ENCODE data around the gene PRDM15. TPM values are rescaled to one million over a fixed set of nuclear protein-coding genes. Genes with fewer than 3 reads are reported as not detected.

The PRDM15 gene
- total RNA-seq, 1 donor from 2014 or later, result 12.0 TPM

DNA sequence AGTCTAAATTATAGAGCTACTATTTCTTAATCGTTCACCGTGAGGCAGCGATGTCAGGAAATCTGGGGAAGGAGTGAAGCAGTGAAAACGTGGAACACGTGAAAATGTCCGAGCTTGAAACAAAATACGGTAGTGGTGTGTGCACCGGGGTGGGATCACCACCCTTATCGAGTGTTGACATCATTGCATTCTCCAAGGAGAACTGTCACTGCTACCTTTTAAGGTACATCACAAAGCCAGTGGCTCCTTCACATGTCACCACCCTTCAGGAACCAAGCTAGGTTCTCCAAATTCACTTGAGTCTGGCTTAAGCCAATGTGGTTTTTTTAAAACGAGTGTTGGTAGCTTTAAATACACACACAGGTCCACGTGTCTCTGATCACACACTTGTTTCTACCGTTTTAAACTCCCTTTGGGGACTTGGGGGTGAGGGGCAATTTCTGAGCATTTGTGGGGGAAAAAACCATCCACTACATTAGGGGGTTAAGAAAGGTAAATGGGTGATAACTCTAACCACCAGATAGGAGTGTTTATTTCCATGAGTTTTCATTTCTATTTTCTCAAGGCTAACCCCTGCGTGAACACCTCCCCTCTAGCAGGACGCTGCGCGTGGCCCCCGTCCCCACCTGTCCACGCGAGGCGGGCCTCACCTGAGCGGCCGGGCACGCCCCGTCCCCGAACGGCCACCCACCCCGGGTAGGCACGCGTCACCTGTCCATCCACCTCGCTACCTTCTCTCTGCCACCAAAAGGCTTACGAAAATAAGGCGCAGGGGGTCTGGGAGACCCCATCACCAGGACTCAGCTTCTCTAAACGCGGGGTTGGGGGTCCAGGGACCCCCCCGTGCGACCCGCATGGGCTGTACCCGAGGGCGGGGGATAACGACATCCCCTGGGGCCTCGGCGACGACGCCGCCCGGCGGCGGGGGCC, 978 bp downstream of the PRDM15 start:
- TF ChIP-seq, protein P1, sequence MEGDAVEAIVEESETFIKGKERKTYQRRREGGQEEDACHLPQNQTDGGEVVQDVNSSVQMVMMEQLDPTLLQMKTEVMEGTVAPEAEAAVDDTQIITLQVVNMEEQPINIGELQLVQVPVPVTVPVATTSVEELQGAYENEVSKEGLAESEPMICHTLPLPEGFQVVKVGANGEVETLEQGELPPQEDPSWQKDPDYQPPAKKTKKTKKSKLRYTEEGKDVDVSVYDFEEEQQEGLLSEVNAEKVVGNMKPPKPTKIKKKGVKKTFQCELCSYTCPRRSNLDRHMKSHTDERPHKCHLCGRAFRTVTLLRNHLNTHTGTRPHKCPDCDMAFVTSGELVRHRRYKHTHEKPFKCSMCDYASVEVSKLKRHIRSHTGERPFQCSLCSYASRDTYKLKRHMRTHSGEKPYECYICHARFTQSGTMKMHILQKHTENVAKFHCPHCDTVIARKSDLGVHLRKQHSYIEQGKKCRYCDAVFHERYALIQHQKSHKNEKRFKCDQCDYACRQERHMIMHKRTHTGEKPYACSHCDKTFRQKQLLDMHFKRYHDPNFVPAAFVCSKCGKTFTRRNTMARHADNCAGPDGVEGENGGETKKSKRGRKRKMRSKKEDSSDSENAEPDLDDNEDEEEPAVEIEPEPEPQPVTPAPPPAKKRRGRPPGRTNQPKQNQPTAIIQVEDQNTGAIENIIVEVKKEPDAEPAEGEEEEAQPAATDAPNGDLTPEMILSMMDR (conservative IDR thresholded peaks at IDR 0.05), result no peak
- H3K9me3 Mint-ChIP-seq, result no peaks in the 10 kb centered on the region
- DNase-seq (ENCODE audit: low read depth, low spot score), result no peak
- peak overlapping the region; percentile 89 for H3K4me3 Mint-ChIP-seq
- H3K4me1 Mint-ChIP-seq, result peaks cover 22% of the 10 kb centered on the region
- H3K36me3 Mint-ChIP-seq (ENCODE audit: low read depth), result no peaks in the 10 kb centered on the region
- H3K27ac Mint-ChIP-seq (ENCODE audit: unreplicated experiment), result no peak overlapping the region
- H3K27me3 Mint-ChIP-seq (ENCODE audit: low read depth), result no peaks in the 10 kb centered on the region

DNA sequence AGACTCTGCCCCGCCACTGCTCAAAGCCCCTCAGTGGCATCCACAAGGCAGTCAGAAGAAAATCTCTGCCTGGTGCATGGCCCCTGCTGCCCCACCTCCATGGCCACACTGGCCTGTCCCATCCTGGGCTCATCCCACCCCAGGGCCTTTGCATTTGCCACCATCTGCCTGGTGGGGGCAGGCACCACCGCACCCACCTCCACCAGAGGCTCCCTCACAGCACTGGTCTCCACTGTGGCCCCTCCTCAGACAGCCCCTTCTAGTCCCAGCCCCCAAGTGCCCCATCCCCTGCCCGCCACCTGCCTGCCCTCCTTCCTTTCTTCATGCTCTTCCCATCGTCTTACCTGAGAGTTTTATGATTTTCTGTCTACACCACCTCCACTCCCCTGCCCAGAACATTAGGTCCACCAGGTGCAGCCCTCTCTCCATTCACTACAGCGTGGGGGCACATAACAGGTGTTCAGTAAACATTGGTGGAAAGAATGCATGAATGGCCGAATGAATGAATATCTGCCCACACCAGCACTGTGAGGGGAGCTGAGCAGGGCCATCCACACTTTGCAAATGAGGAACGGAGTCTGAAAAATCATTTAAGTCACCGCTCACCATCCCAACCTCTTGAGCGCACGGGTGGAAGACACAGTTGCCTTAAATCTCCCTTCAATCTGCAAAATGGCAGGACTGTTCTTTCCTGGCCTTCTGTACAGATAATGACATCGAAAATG, 2.1 kb downstream of the PRDM15 start:
- H3K4me1 Mint-ChIP-seq, result peaks cover 33% of the 10 kb centered on the region
- DNase-seq (ENCODE audit: low read depth, low spot score), result no peak
- TF ChIP-seq, protein P1 (conservative IDR thresholded peaks at IDR 0.05), result no peak
- no peaks in the 10 kb centered on the region for H3K36me3 Mint-ChIP-seq (ENCODE audit: low read depth)
- no peak overlapping the region for H3K27ac Mint-ChIP-seq (ENCODE audit: unreplicated experiment)
- H3K9me3 Mint-ChIP-seq, result no peaks in the 10 kb centered on the region
- no peaks in the 10 kb centered on the region for H3K27me3 Mint-ChIP-seq (ENCODE audit: low read depth)
- peak overlapping the region; percentile 89 for H3K4me3 Mint-ChIP-seq

DNA sequence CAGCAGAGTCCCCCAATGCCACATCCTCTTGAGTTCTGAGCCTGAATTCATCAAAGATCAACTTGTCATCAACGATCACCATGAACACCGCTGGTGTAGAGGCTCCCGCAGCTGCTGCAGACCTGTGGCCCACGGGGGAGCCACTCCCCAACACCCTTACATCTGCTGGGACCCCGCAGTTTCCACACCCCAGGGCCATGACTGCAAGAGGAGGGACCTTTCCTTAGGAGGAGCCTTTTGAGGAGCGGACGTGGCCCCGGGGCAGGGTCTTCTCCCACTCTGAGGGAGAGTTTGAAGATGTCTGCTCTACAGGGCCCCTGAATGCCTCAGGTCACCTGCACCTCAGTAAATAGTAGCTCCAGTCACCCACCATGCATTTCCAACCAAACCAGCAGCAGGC, 2.7 kb downstream of the PRDM15 start:
- DNase-seq (ENCODE audit: low read depth, low spot score), result no peak
- Mint-ChIP-seq H3K4me3 (peak overlapping the region; percentile 47), H3K36me3 (ENCODE audit: low read depth) (no peaks in the 10 kb centered on the region), H3K4me1 (peaks cover 39% of the 10 kb centered on the region), H3K27me3 (ENCODE audit: low read depth) (no peaks in the 10 kb centered on the region), H3K27ac (ENCODE audit: unreplicated experiment) (no peak overlapping the region), H3K9me3 (no peaks in the 10 kb centered on the region)
- TF ChIP-seq, protein P1 (conservative IDR thresholded peaks at IDR 0.05), result no peak

DNA sequence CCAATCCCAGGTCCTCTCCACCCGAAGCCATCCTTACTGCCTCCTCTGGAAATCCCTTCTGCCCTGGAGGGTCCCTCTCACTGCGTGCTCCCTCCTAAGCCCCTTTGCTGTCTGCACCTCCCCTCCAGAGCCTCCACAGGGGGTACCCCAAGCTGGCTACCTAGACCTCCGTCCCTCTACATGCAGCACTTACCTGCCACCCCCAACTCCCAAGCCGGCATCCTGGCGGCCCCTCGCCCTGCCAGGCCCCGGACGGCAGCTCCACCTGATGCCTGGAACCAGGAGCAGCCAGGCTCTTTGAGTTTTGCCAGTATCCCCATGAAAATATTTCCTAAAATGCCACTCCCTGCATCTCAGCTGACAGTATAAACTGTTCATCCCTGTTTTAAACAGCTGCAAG, 4.1 kb downstream of the PRDM15 start:
- Mint-ChIP-seq H3K4me3 (no peak overlapping the region), H3K4me1 (peaks cover 35% of the 10 kb centered on the region), H3K27ac (ENCODE audit: unreplicated experiment) (no peak overlapping the region), H3K27me3 (ENCODE audit: low read depth) (no peaks in the 10 kb centered on the region), H3K36me3 (ENCODE audit: low read depth) (no peaks in the 10 kb centered on the region), H3K9me3 (no peaks in the 10 kb centered on the region)
- no peak for DNase-seq (ENCODE audit: low read depth, low spot score)
- TF ChIP-seq, protein P1 (conservative IDR thresholded peaks at IDR 0.05), result no peak

DNA sequence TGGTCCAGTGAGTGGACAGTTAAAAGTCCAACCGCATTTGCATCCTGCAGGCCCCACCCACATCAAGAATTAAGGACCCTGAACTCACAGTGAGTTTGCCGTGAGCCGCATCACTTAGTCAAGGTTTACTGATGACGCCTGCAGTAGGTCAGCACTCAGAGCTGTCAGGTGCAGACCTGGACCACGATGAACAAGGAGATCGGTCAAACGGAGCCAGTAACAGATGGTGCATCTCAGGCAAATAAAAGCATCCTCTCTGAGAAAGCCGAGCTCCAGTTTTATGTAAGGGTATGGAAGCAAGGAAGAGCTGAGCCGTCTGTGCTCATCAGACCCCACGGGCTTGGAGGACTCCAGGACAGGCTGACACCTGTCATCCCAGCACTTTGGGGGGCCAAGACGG, 4.5 kb downstream of the PRDM15 start:
- no peaks in the 10 kb centered on the region for H3K27me3 Mint-ChIP-seq (ENCODE audit: low read depth)
- H3K36me3 Mint-ChIP-seq (ENCODE audit: low read depth), result no peaks in the 10 kb centered on the region
- no peak overlapping the region for H3K27ac Mint-ChIP-seq (ENCODE audit: unreplicated experiment)
- TF ChIP-seq, protein P1 (conservative IDR thresholded peaks at IDR 0.05), result no peak
- H3K9me3 Mint-ChIP-seq, result no peaks in the 10 kb centered on the region
- peaks cover 36% of the 10 kb centered on the region for H3K4me1 Mint-ChIP-seq
- no peak overlapping the region for H3K4me3 Mint-ChIP-seq
- DNase-seq (ENCODE audit: low read depth, low spot score), result no peak
